GM21367 (cell line): ENCODE results near the gene ZNF236.

Experiments used
- ATAC-seq: cut with Tn5 transposase; IDR thresholded peaks from one replicate; pipeline ENCODE4 v1.9.1; 2021; ENCODE audit not compliant: unreplicated experiment

ZNF236 gene

DNA sequence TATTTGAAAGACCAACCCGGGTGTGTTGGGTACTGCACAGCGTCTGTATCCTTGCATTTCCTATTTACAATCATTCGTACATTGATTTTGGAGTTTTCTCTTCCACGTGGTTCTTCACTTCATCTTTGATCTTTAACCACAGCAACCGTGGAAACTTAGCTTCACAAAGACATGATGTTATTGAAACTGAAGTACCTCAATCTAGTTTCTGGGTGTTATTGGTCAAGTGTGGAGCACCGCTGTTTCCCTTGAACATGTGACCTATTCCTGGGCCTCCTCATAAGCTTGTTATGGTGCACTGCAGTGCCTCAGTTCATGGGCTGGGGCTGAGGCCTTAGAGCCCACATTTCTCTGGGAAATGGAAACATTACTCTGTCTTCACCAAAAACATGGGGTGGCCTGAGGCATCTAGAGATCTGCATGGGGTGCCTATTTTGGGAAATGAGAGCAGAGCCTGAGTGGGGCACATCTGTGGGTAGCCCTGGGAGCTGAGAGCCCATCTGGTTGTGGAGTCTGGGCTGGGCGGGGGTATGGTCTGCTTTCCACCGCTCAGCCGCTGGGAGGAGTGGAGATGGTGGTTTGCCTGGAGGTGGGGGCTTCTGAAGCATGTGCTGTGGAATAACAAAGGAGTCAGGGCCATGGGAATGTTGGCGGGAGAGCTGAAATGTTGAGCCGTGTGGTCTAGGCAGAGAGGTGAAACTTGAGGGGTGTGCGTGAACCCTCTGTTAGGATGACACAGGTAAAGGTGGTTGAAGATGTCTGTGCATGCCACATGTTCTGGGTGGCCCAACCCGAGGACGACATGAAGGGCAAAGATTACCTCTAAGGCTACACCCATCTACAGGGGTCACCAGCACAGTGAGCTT, 37.4 kb downstream of the ZNF236 start:
- ATAC-seq = peak; percentile 67

GRCh38 chr18:76860411-76860810, 38.1 kb downstream of the ZNF236 start:
- no peak for ATAC-seq

DNA sequence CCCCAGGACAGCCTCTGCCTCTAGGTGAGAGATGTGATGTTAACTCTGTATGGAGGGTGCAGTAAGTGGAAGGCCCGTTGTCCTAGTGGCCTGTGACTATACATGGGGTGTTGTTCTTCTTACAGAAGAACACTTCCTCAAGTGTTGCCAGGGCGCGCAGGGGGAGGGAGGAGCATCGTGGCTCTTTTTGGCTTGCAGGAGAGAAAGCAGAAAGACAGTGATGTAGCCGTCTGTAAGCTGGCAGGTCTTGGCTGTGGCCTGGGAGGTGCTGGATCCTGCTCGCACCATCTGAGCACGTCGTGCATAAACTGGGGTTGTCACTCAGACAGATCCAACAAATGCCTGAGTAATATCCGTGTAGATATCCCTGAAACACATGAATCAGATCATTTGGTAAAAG, 44.3 kb downstream of the ZNF236 start:
- ATAC-seq = no peak

DNA sequence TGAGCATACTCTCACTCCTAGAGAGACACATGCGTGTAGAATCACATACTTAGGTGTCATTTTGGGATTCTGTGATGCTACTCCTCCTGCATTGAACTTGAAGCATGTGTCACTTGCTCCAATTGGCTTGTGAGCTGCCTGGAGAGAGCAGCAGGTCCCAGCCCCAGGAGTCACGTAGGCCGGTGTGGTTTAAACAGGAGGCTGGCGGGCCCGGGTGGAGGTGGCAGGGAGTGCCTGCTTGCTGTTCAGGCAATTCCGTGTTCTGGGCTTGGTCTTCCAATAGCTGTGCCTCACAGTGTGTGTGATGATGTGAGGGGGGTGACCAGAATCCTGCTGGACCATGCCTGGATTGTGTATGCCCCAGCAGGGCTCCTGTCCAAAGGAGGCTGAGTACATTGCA, 51.0 kb downstream of the ZNF236 start:
- no peak for ATAC-seq

DNA sequence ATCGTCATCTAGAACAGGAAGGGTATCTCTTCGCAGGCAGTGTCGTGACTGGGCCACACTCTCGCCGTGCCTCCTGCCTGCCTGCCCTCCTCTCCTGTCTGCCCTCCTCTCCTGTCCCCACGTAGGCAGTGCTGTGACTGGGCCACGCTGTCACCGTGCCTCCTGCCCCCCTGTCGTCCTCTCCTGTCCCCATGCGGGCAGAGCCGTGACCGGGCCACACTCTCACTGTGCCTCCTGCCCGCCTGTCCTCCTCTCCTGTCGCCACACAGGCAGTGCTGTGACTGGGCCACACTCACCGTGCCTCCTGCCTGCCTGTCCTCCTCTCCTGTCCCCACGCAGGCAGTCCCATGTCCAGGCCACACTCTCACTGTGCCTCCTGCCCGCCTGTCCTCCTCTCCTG, 51.4 kb downstream of the ZNF236 start:
- ATAC-seq = no peak

- ATAC-seq = no peak
Measured at GRCh38 chr18:76874642-76875389, 52.5 kb downstream of the ZNF236 start.

GRCh38 chr18:76875390-76876325, 53.3 kb downstream of the ZNF236 start:
- peak; percentile 70 for ATAC-seq

DNA sequence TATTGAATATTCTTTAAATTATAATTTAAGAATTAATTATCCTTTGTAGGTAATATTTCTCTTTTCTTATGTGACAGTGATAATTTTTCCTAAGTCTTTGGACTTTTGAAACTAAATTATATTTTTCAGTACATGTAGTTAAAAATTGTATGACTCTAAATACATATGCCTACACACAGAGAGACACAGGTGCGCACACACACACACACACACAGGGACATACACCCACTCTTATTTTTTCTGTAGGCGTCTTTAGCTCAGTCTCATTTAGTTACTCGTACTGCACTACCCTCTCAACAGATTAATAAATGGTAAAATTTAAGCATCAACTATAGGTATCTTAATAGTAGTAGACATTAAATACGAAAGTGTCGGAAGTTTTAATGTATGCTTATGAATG, 56.1 kb downstream of the ZNF236 start:
- no peak for ATAC-seq

DNA sequence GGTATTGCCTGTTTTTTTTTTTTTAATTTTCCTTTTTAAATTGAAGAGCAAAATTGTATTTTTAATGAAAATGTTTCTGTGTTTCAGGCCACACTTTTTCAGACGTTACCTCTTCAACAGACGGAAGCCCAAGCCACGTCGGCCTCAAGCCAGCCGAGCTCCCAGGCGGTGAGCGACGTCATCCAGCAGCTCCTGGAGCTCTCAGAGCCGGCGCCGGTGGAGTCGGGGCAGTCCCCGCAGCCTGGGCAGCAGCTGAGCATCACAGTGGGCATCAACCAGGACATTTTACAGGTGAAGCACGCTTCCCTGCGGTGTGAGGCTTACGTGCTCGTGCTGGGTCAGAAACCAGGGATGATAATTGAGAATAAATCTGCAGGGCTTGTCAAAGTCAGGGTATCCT, 57.7 kb downstream of the ZNF236 start:
- ATAC-seq = no peak

DNA sequence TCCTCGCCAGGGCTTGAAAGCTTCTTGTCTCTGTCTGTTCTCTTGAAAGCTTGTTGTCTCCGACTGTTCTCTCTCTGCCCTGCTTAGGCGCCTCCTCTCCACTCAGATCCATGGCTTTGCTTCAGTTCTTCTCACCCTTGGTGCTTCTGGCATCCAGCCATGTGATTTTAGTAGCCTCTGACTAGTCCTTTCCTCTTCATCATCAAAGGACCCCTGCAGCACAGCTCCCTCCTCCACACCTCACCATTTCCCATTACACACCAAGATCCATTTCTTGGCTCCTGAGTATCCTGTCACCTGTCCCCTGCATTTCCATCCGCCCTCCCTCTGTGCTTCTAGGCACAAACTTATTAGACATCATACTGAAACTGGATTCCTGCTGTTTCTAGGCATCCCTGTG, 59.4 kb downstream of the ZNF236 start:
- no peak for ATAC-seq

DNA sequence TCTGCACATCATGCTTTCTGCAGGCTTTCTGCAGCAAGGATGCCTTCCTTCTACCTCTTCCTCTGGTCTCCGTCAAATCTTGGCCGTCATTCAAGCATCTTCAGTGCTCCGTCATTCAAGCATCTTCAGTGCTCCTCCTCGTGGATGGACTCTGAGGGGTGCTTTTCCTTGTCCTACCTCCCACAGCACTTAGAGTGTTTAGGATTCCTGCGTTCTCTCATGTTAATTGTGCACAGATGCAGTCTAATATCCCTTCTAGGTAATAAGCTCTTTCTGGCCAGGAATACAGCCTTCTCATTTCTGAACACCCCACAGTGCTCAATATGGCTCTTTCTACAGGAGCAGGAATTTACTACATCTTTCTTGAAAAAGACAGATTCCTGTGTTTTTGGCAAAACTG, 59.8 kb downstream of the ZNF236 start:
- ATAC-seq = no peak

DNA sequence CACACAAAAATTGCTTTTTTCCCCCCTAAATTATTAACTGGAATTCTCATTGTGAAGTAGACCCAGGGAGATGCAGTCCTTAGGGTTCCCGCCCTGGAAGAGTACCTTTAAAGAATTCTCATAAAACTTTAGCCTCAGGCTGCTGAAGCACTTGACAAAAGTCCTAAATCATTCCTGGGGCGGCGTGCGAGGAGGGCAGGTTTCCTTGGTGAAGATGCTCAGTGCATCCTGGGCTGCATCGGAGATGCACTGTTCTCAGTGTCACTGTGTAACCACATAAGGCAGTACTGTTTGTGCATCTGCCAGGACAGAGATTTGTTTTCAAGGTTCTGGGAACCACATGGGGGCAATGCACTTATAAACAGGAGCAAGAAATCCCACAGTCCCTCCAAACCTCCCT, 62.6 kb downstream of the ZNF236 start:
- ATAC-seq = no peak

DNA sequence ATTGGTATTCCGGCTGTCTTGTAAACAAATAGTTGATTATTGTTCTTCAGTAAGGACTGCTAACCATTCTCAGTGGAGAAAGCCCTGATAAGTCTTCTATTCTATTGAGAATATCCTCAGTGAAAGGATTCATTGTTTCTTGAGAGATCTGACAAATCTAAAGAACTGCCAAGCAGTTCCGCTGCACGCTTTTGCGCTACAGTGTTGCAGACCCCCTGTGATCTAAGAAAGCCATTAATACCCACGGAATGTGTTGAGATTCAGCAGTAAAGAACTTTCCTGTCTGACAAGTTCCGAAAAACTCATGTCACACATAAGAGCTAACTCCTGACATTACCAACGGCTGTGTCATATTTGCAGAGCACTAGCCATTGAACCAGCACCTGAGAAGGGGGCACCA, 63.8 kb downstream of the ZNF236 start:
- ATAC-seq = no peak

DNA sequence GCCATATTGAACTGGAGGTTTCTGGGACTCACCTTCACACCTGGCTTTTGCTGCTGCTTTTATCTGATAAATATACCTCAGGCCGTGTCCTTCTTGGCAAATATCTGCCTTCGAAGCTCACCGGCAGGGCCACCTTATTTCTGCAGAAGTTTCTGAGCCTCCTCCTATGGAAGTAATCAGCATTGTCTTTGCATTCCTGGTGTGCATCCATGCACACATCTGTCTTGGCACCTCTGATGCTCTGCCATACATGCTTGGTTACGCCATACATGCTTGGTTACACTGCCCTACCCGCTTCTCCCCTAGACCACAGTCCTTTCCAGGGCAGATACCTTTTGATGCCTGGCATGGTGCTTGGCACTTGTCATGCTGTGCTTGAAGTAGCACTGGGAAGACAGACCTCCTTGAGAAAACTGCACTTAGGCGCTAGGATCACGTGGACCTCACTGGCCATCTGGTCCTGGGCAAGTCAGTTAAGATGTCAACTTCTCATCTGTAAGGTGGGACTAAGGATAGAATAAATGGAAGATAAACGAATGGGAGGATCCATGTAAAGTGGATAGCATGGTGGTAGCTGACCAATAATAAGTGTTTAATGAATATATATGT, 66.8 kb downstream of the ZNF236 start:
- no peak for ATAC-seq

DNA sequence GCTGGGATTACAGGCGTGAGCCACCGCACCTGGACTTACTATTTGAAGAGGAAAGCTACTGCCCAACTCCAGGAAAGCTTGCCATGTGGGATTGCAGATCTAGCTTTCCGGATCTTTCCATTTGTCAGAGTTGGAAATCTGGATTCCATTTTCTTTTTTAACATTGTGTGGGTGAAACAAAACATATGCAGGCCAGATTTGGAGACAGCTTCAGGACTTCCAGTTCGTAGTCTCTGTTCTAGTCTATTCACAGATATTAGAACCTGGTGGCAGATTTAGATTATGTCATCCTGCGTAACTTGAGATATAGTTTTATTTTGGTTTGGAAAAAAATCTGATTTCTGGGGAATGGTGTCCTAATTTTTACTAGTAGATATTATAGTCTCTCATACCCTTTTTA, 70.5 kb downstream of the ZNF236 start:
- no peak for ATAC-seq

GRCh38 chr18:76894566-76895346, 72.4 kb downstream of the ZNF236 start:
- ATAC-seq = no peak

DNA sequence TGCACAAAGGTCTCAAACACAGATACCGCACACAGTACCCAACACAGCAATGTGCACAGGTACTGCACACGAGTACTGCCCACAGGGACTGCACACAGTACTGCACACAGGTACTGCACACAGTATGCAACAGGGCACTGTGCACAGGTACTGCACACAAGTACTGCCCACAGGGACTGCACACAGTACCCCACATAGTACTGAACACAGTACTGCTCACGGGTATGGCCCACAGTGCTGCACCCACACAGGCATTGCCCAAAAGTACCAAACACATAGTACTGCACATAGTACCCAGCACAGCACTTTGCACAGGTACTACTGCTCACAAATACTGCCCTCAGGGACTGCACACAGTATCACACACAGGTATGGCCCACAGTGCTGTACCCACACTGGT, 73.1 kb downstream of the ZNF236 start:
- no peak for ATAC-seq

- no peak for ATAC-seq
Measured at GRCh38 chr18:76896677-76897076, 74.3 kb downstream of the ZNF236 start.

GRCh38 chr18:76897257-76897656, 74.9 kb downstream of the ZNF236 start:
- ATAC-seq = no peak

GRCh38 chr18:76903386-76903785, 81.0 kb downstream of the ZNF236 start:
- no peak for ATAC-seq
